NCI-H2081 (cell line): ENCODE data around the gene MERTK.

Experiments used
- DNase-seq, 2 experiments: peaks; one replicate each; lab custom pipeline; 2025; lab: John Stamatoyannopoulos, UW

MERTK gene

GRCh38 chr2:111977240-111977639, 78.8 kb downstream of the MERTK start:
- no peak for DNase-seq

GRCh38 chr2:111978452-111979170, 80.2 kb downstream of the MERTK start:
- no peak for DNase-seq

- DNase-seq = no peak
Measured at GRCh38 chr2:111981666-111982065, 83.3 kb downstream of the MERTK start.

GRCh38 chr2:111982822-111983221, 84.4 kb downstream of the MERTK start:
- no peak for DNase-seq

- no peak for DNase-seq
Measured at GRCh38 chr2:111983478-111984212, 85.2 kb downstream of the MERTK start.

- DNase-seq = no peak
Measured at GRCh38 chr2:111984213-111984604, 85.8 kb downstream of the MERTK start.

GRCh38 chr2:111985514-111985913, 87.1 kb downstream of the MERTK start:
- no peak for DNase-seq

- DNase-seq = no peak
Measured at GRCh38 chr2:111986116-111986900, 87.9 kb downstream of the MERTK start.

- no peak for DNase-seq
Measured at GRCh38 chr2:111990375-111990774, 92.0 kb downstream of the MERTK start.

GRCh38 chr2:111990856-111991255, 92.4 kb downstream of the MERTK start:
- no peak for DNase-seq

- no peak for DNase-seq
Measured at GRCh38 chr2:111994042-111994441, 95.6 kb downstream of the MERTK start.

GRCh38 chr2:111995148-111995547, 96.7 kb downstream of the MERTK start:
- no peak for DNase-seq

GRCh38 chr2:111999809-112000208, 101.4 kb downstream of the MERTK start:
- no peak for DNase-seq

- DNase-seq = no peak
Measured at GRCh38 chr2:112000399-112001135, 102.2 kb downstream of the MERTK start.

- DNase-seq = peak in 1 of 2 experiments; percentile 27
Measured at GRCh38 chr2:112001136-112001715, 102.8 kb downstream of the MERTK start.

- DNase-seq = no peak
Measured at GRCh38 chr2:112001942-112002341, 103.5 kb downstream of the MERTK start.

GRCh38 chr2:112003576-112004252, 105.3 kb downstream of the MERTK start:
- no peak for DNase-seq

GRCh38 chr2:112004253-112004645, 105.8 kb downstream of the MERTK start:
- DNase-seq = no peak

- no peak for DNase-seq
Measured at GRCh38 chr2:112005406-112006075, 107.1 kb downstream of the MERTK start.

GRCh38 chr2:112006076-112006410, 107.6 kb downstream of the MERTK start:
- DNase-seq = no peak

GRCh38 chr2:112007493-112007892, 109.1 kb downstream of the MERTK start:
- no peak for DNase-seq
